Muscle of arm (tissue), 12 donors: ENCODE measurements around the gene HOXA4. TPM values are rescaled to one million over a fixed set of nuclear protein-coding genes. Genes with fewer than 3 reads are reported as not detected.
A peak's percentile ranks its signal among the peaks of the same experiment; 100 is the strongest.

Source experiments
- DNase-seq: peaks from one replicate; pipeline ENCODE4 v3.0.0-alpha.2; 2013
- polyA plus RNA-seq, 12 donors: library from polyadenylated mRNA; unstranded; fragments of 120-200 nt; gene quantifications; one replicate each; pipeline ENCODE4 v1.2.1, GENCODE V29; 2013; ENCODE audit not compliant: insufficient read length in 12 of 12

Gene HOXA4
- polyA plus RNA-seq, 12 donors: 15.4 to 32.6 (median 27.3) TPM; not detected in 1

DNA sequence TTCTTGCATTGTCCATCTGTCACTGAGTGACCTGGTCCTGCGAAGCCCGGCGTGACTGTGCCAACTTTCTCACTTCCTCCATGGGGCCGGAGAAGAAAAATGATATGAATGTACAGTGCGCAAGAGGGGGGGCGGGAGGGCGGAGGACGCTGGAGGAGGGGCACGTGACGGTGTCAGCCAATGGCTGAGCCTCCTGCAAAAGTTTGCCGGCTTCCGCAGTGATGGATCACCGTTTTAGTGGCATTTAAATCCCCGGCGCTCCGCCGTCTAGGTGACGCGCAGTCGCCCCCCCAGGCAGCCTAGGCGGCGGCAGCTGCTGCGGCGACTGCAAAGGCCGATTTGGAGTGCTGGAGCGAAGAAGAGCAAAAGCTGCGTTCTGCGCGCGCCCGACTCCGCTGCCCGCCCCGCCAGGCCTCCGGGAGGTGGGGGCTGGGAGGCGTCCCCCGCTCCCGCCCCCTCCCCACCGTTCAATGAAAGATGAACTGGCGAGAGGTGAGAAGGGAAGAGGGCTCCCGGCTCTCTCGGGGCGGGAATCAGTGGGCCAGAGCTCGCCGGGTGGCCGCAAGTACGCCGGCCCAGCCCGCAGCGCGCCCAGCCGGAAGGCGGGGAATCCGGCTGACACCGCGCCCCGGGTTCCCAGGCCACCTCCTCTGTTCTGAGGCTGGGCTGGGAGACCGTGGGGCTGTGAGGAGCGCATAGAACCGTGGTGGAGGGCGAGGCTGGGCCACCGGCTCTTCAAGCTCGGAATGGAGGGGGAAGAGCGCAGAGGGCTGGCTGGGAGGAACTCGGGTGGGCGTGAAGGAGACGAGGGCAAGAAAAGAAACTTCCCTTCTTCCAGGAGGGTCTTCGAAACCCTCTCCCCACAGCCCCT is 34.4 kb downstream of the HOXA4 start, which contains the start of gene HOXA1:
TSS of gene HOXA1 (minus strand) at position 104 of the 871 bp plus-strand sequence. CDS start at position 16, 88 bp downstream.
- peak; percentile 83 for DNase-seq

DNA sequence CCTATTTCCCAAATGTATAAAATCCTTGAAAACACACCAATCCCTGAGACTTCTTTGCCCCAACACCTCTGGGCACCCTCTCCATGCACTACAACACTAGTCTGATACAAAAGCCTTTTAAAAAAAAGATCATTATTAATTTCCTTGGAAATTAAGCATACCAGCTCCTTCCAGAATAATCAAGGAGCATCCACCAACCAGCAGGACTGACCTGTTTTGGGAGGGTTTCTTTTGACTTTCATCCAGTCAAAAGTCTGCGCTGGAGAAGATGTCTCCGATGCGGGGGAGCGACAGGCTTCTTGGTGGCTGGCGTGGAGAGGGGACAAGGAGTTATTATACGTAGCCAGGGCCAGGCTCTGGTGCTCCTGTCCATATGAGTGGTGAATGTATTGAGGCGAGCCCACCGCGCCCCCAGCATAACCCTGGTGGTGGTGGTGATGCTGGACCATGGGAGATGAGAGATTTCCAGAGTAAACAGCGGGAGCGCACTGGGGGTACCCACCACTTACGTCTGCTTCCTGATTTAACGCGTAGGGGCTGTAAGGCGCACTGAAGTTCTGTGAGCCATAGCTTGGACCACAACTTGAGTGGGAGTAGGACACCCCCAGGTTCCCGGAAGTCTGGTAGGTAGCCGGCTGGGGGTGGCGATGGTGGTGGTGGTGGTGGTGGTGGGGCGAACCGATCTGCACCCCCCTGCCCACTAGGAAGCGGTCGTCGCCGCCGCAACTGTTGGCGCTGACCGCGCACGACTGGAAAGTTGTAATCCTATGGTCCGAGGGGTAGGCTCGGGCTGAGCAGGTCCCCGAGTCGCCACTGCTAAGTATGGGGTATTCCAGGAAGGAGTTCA is 35.3 kb downstream of the HOXA4 start:
- DNase-seq: no peak

DNA sequence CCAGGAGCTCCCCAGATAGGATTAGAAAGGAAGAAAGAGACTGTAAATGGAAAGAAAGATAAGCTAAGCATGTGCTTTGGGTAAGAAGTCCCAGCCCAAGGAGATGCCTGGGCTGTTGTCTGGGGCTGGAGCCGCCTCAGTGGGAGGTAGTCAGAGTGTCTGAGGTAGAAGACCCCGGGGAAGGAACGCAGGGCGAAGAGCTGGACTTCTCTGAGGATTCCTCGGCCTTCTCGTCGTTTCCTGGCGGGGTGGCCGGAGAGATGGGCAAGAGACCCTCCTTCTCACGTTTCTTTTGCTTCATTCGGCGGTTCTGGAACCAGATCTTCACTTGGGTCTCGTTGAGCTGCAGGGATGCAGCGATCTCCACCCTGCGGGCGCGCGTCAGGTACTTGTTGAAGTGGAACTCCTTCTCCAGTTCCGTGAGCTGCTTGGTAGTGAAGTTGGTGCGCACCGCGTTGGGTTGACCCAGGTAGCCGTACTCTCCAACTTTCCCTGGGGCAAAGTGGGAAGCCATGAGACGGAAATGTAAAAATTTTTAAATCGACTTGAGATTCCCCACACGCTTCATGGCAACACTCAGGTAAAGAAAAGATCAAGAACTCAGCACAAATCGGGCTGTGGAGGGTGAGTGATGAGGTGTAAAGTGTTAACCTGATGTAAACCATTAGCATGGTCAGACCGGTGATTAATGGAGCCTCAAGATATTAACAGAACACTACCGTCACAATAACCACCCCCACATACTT is 36.1 kb downstream of the HOXA4 start:
- no peak for DNase-seq

DNA sequence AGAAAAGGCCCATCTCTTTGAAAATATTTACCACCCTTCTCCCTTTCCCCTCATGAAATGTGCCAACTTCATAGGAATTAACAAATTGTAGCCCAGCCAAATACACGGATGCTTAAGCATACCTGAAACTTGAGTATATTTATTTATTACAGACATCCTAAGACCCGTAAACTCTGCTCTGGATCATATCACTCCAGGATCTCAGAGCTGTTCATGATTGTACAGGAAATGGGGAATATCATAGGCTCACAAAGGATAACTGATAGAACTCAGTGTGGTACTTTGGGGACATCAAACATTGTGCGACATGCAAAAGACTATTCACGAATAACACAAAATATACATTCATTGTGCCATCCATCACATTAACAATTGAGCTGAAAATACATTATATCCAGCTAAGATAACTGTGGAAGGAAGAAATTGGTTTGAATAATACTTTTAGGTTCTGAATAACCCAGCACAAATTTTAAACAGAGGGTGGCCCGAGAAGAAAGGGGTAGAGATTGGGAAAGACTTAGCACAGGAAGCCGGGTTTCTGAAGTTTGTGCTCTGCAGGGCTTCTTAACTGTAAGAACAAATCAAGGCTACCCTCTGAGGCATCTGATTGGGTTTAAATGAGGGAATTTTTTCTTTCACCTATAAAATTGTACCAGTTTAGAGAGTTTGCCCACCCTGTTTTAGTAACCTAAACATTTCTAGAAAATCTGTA is 37.2 kb downstream of the HOXA4 start:
- DNase-seq: no peak

DNA sequence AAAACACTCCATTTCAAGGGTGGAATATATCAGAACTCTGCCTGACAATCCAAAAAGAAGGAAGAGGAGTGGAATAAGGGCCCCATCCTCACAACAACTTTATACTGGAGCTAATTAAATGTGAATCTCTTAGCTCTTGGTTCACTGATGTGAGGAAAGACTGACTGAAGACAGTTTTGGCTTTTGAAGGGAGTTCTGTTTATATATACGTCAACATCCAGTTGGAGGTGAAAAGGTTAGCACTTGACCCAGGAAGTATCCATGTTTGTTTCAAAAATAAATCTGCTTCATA is 37.8 kb downstream of the HOXA4 start:
- DNase-seq: no peak

DNA sequence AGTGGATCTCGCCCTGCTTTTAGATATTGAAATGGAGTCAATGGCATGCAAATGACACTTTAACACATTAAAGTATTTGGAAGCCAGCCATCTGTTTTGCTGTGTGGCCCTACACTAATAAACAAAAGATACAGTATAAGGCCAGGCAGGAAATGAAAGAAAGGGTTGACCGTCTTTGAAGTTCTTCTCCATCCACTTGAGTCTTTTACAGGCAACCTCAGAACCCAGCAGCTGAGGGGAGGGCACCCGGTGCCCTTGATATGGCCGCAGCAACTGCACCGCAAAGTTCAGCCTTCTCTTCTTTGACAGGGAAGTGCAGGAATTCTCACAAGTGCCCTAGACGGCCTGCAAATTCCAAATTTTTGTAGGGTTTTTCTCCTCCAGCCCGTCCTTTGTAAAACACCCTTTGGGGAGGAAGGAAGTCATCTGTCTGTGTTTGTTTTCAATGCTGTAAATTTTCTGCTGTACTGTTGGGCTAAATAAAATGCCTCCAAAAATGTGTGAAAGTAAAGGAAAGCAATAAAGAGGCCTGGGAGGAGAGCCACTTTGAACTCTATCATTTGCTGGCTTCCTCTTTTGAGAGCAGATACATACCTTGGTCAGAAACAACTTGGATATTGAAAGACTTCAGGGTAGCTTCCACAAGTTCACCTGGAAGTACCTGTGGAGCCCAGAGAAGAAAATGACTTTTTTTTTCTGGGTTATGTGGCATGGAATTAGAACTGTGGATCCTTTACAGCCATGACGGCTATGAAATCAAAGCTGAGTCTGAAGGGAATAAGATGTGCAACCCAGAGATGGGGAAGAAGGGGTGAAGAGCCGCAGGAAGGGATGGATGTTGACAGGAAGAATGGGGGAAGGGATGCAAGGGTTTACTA is 38.4 kb downstream of the HOXA4 start:
- no peak for DNase-seq

DNA sequence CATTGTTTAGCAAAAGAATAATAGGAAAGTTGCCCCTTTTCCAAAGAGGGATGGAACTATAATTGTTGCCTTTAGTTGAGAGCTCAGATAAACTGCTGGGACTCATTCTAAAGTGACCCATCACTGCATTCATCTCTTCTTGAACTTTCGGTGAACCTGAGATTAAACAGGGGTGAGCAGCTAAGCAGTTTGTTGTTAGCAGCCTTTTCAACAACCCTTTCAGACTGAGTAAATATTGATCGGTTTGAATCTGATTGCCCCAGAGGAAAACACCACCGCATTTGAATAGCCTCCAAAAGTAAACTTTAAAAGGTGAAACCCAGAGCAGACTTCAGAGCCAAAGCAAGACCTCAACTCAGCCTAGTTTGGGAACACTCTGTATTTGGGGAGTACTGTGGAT is 39.5 kb downstream of the HOXA4 start:
- DNase-seq: no peak

DNA sequence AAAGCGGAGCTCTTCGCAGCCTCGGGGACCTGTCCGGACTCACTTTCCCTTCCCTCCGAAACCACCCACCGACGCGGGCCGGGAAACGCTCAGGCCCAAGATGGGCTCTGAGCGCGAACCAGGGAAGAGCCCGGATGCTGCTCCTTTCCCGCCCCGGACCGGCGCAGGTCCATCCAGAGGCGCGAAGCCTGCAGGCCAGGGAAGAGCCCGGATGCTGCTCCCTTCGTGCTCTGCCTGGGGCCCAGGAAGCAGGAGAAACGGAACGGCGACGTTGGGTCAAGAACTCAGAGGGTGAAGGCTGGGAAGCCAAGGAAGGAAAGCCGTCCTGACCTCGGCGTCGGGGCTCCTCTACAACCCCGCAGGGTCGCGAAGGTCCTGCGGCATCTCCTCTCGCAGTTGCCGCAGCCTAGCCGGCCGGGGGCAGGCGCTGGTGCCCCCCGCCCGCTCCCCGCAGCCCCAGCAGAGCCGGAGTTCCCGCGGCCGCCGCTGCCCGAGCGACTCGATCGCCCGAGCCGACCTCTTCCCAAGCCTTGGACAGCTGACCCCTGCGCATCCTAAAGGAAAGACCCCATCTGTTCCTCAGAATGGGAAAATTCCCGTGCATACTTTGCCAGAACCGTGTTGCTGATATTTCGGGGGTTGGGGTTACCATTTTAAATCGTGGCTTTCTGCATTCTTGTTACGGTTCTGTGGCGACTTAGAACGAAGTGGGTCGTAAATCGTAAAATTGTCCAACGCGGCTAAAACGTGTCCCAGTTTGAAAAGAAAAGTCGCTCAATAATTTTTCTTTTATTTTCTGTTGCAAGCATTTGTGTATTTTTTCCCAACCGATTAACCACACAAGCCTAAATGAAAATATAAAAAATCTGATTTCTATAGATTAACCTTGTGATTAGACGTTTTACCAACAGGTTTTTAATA is 42.3 kb downstream of the HOXA4 start:
- DNase-seq: no peak

DNA sequence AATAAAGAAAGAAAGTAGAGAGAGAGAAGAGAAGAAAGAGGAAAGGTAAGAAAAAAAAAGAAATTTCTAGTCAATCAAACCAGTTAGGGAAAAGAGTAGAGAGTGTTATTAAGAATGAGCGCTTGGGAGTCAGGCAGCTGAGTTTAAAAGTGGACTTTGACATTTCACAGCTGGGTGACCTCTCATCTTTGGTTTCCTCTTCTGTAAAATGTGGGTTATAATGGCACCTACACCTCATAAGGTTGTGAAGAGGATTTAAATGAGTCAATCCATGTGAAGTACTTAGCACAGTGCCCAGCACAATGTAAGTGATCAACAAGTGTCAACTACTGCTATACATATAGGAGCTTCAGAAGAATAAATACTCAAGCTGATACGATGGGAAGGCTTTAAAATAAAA is 46.9 kb downstream of the HOXA4 start:
- no peak for DNase-seq

DNA sequence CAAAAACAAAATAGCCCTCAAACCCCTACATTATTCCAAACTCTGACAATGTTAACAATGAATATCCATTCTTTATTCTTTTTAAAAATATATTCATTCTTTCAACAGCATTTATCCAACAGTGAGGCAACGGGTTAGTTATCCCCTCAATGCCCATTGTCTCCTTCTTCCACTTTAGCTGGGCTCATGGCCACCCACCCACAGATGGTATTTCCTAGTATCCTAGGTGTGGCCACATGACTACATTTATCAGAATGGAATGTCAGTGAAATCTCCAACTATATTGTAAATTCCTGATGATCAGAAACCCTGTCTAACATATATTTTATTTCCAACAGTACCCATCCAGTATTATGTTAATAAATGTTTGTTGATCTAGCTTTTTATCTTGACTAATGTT is 48.4 kb downstream of the HOXA4 start:
- no peak for DNase-seq

DNA sequence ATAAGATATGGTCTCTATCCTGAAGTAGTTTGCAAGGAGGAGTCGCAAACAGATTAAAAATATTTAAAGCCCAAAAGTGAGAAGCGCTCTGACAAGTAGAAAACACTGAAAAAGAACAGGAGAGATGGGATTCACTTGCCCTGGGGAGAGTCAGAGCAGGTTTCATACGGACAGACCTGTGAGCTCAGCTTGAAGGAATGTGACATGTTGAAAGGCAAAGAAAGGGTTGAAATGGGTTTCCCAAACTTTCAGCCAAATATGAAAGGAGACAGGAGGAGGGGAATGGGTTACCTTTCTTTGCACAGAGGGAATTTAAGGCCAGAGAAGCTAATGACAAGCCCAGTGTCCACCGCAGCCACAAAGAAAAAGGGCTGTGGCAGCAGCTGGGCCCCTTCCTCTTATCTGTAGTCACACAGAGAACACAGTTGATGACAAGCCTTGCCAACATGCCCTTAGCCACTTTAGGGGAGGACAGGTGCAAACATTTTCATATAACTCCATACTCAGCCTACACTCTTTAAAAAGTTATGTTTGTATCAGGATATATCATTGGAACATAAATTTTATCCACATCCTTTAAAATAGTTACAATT is 49.6 kb downstream of the HOXA4 start:
- no peak for DNase-seq

DNA sequence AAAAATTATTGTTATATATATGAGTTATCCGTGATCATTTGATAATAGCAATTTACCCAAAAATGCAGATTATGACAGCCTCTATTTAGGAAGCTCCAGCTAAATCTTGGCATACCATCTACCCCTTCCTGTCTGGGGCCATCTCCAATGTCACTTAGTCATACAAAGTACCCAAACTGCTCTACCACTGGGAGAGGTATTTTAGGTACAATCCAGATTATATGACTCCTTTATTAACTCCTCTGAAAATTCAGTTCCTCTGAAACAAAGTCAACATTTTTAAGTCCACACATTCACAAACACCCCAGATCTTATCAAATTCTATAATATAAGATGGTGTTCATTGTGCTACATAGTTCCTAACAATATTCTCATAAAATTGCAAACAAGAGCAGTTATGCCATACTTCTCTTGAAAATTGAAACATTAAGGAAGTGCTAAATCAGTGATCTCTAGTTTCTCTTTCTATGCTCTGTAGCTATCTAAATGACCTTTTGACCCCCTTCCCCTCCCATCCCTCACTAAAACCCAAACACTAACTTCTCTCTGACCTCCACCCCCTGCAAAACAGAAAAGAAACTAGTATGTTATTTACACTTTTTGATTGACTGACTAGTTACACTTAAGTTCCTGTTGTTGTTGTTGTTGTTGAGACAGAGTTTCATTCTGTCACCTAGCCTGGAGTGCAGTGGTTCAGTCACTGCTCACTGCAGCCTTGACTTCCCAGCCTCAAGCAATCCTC is 51.2 kb downstream of the HOXA4 start:
- no peak for DNase-seq

DNA sequence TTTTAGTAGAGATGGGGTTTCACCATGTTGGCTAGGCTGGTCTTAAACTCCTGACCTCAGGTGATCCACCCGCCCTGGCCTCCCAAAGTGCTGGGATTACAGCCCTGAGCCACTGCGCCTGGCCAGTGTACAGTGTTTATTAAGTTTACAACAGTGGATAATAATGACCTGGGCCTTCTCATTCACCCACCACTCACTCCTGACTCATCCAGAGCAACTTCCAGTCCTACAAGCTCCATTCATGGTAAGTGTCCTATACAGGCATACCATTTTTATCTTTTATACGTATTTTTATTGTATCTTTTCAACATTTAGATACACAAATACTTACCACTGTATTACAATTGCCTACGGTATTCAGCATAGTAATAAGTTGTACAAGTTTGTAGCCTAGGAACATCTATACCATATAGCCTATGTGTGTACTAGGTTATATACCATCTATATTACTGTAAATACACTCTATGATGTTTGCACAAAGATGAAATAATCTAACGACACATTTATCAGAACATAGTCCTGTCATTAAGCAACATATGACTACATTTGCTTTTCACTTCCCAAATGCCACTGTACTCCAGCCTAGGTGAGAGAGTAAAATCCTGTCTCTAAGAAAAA is 51.8 kb downstream of the HOXA4 start:
- no peak for DNase-seq
